Lower lobe of right lung (tissue), 2 donors: ENCODE measurements around the gene SLC43A3. TPM values are rescaled to one million over a fixed set of nuclear protein-coding genes. Genes with fewer than 3 reads are reported as not detected.
"Not testable (repeated sequence)": the region's sequence is repeated elsewhere in the genome, so short reads cannot be mapped to it uniquely, and the experiment has no call there.

Experiments
- ATAC-seq, 2 donors: fragments of 200-7000 bp; cut with Tn5 transposase; one replicate each; pipeline ENCODE4 v1.9.1; 2020 to 2022; ENCODE audit warnings: mild to moderate bottlenecking in 2 of 2, moderate library complexity in 2 of 2
- DNase-seq: peaks from one replicate; pipeline ENCODE4 v3.0.0-alpha.2; 2020
- H3K27ac ChIP-seq: fragments of 200-600 bp; one replicate; pipeline ENCODE4 v1.8.0; 2022
- H3K27me3 ChIP-seq: fragments of 200-600 bp; one replicate; pipeline ENCODE4 v1.8.0; 2022; ENCODE audit warnings: low read depth
- H3K36me3 ChIP-seq: fragments of 200-600 bp; one replicate; pipeline ENCODE4 v1.8.0; 2022; ENCODE audit warnings: mild to moderate bottlenecking
- H3K4me1 ChIP-seq: fragments of 200-600 bp; one replicate; pipeline ENCODE4 v1.8.0; 2022
- H3K4me3 ChIP-seq: fragments of 200-600 bp; one replicate; pipeline ENCODE4 v1.8.0; 2022; ENCODE audit warnings: mild to moderate bottlenecking
- H3K9me3 ChIP-seq: fragments of 200-600 bp; one replicate; pipeline ENCODE4 v1.8.0; 2022
- CTCF ChIP-seq: fragments of 200-600 bp; IDR thresholded peaks from one replicate; pipeline ENCODE4 v1.8.0; 2022; ENCODE audit warnings: antibody characterized with exemption, mild to moderate bottlenecking
- intact Hi-C: fragments of 100-400 bp; cut with DNase I; formaldehyde crosslinking; loops from one replicate; pipeline ENCODE4 v1.11.0; 2022
- total RNA-seq: library from RNA; stranded (reverse); fragmentation: NEBNext Ultra II Directional; extraction: Animal tissue kit (Norgen Biotek cat#: 25700); gene quantifications from one replicate; pipeline ENCODE4 v1.2.1, GENCODE V29; 2021
- donor health status: DM: no; HTN: yes; CAD: no; lungs with severe emphysema.

Gene SLC43A3
- total RNA-seq, 1 donor from 2014 or later, result 102 TPM

- Histone ChIP-seq H3K4me3 (no peak overlapping the region), H3K36me3 (no peaks in the 10 kb centered on the region), H3K9me3 (no peaks in the 10 kb centered on the region), H3K27me3 (no peaks in the 10 kb centered on the region), H3K27ac (no peak overlapping the region), H3K4me1 (no peaks in the 10 kb centered on the region)
- ATAC-seq (no peak), DNase-seq (no peak)
- no peak for TF ChIP-seq CTCF
- intact Hi-C loops, result no loop called here
Observed at GRCh38 chr11:57446055-57446454, 19.1 kb upstream of the SLC43A3 start.

- H3K4me1 ChIP-seq, intact Hi-C loops, ATAC-seq, H3K27me3 ChIP-seq, H3K27ac ChIP-seq, H3K9me3 ChIP-seq, DNase-seq, H3K4me3 ChIP-seq, H3K36me3 ChIP-seq: not testable (repeated sequence)
Observed at GRCh38 chr11:57445122-57445394, 18.1 kb upstream of the SLC43A3 start.

GRCh38 chr11:57444362-57445121 is 17.6 kb upstream of the SLC43A3 start:
- Histone ChIP-seq H3K4me3 (no peak overlapping the region), H3K4me1 (no peaks in the 10 kb centered on the region), H3K9me3 (no peaks in the 10 kb centered on the region), H3K36me3 (no peaks in the 10 kb centered on the region), H3K27ac (no peak overlapping the region), H3K27me3 (no peaks in the 10 kb centered on the region)
- intact Hi-C loops, result no loop called here
- no peak for TF ChIP-seq CTCF
- no peak for ATAC-seq
- no peak for DNase-seq

- peaks cover 4% of the 10 kb centered on the region for H3K4me1 ChIP-seq
- intact Hi-C loops, result no loop called here
Observed at GRCh38 chr11:57440744-57441414, 14.0 kb upstream of the SLC43A3 start.

GRCh38 chr11:57439786-57440185 is 12.9 kb upstream of the SLC43A3 start:
- intact Hi-C loops, result no loop called here
- H3K4me1 ChIP-seq, result peaks cover 15% of the 10 kb centered on the region

More at GRCh38 chr11:57440744-57441414, 14.0 kb upstream of the SLC43A3 start:
- peak; percentile 67 to 82 for ATAC-seq
- no peaks in the 10 kb centered on the region for H3K27me3 ChIP-seq
- no peaks in the 10 kb centered on the region for H3K36me3 ChIP-seq
- DNase-seq, result no peak
- H3K9me3 ChIP-seq, result no peaks in the 10 kb centered on the region
- no peak for TF ChIP-seq CTCF
- H3K4me3 ChIP-seq, result no peak overlapping the region
- H3K27ac ChIP-seq, result peak overlapping the region; percentile 58

More at GRCh38 chr11:57439786-57440185, 12.9 kb upstream of the SLC43A3 start:
- ATAC-seq (no peak), DNase-seq (no peak)
- H3K27me3 ChIP-seq, result no peaks in the 10 kb centered on the region
- TF ChIP-seq CTCF, result no peak
- no peak overlapping the region for H3K4me3 ChIP-seq
- no peaks in the 10 kb centered on the region for H3K36me3 ChIP-seq
- no peak overlapping the region for H3K27ac ChIP-seq
- H3K9me3 ChIP-seq, result no peaks in the 10 kb centered on the region
